CD14-positive monocyte (primary cell): Measurements from ENCODE around the gene UQCRH. TPM values are rescaled to one million over a fixed set of nuclear protein-coding genes. Genes with fewer than 3 reads are reported as not detected.

Experiments
- DNase-seq, 3 donors: peaks; one replicate each; pipeline ENCODE4 v3.0.0-alpha.2; 2011 to 2022
- H2AFZ ChIP-seq: 2 replicates; pipeline ENCODE4 v1.6.0; 2012; ENCODE audit warnings: mild to moderate bottlenecking, low read depth, low read length, inconsistent platforms; ENCODE audit not compliant: insufficient read depth, poor library complexity, severe bottlenecking
- H3K27ac ChIP-seq, 2 donors: 1 replicate in 1 of 2; 2 replicates in 1 of 2; pipeline ENCODE4 v1.5.1; 2012 to 2013; ENCODE audit warnings: low read length in 2 of 2, control low read depth in 1 of 2, inconsistent platforms in 1 of 2, low read depth in 1 of 2, mild to moderate bottlenecking in 1 of 2
- H3K27me3 ChIP-seq, 2 donors: one replicate each; pipeline versions ENCODE4 v1.6.0 to v1.6.1; 2011 to 2013; ENCODE audit warnings: low read length in 2 of 2; ENCODE audit not compliant: control insufficient read depth in 2 of 2, insufficient read depth in 2 of 2
- H3K36me3 ChIP-seq, 2 donors: replicated peaks in 1 of 2; 1 replicate in 1 of 2; 2 replicates in 1 of 2; pipeline versions ENCODE4 v1.5.1 to v1.6.1; 2012 to 2013; ENCODE audit warnings: low read length in 2 of 2, control low read depth in 1 of 2, inconsistent platforms in 1 of 2, mild to moderate bottlenecking in 1 of 2; ENCODE audit not compliant: insufficient read depth in 2 of 2, control insufficient read depth in 1 of 2
- H3K4me1 ChIP-seq, 2 donors: 1 replicate in 1 of 2; 2 replicates in 1 of 2; pipeline versions ENCODE4 v1.5.1 to v1.6.1; 2012 to 2013; ENCODE audit warnings: low read length in 2 of 2, control low read depth in 1 of 2, inconsistent platforms in 1 of 2, mild to moderate bottlenecking in 1 of 2, moderate library complexity in 1 of 2; ENCODE audit not compliant: insufficient read depth in 2 of 2, control insufficient read depth in 1 of 2
- H3K4me2 ChIP-seq: replicated peaks from 2 replicates; pipeline ENCODE3; 2012; ENCODE audit warnings: low read length, moderate library complexity, mild to moderate bottlenecking; ENCODE audit not compliant: poor library complexity, severe bottlenecking; ENCODE audit errors: extremely low read depth
- H3K4me3 ChIP-seq, 3 experiments: fragments of 200-600 bp in 1 of 3; sonication (generic) in 1 of 3; replicated peaks in 1 of 3; 1 replicate in 2 of 3; 2 replicates in 1 of 3; pipeline ENCODE4 v1.5.1; 2011 to 2013; ENCODE audit warnings: low read length in 3 of 3, mild to moderate bottlenecking in 3 of 3, control low read depth in 2 of 3, low read depth in 2 of 3, inconsistent platforms in 1 of 3, moderate library complexity in 1 of 3
- H3K79me2 ChIP-seq: 2 replicates; pipeline ENCODE4 v1.6.0; 2012; ENCODE audit warnings: mild to moderate bottlenecking, control low read depth, inconsistent platforms, low read length, moderate library complexity; ENCODE audit not compliant: insufficient read depth
- H3K9ac ChIP-seq: 2 replicates; pipeline ENCODE4 v1.6.0; 2017; ENCODE audit warnings: low read length, mild to moderate bottlenecking; ENCODE audit not compliant: insufficient read depth, poor library complexity, severe bottlenecking
- H3K9me3 ChIP-seq, 2 donors: replicated peaks in 1 of 2; 1 replicate in 1 of 2; 2 replicates in 1 of 2; pipeline versions ENCODE4 v1.5.1 to v1.6.1; 2012 to 2013; ENCODE audit warnings: low read length in 2 of 2, control low read depth in 1 of 2; ENCODE audit not compliant: control insufficient read depth in 1 of 2, insufficient read depth in 1 of 2
- H4K20me1 ChIP-seq: 2 replicates; pipeline ENCODE4 v1.6.0; 2012; ENCODE audit warnings: mild to moderate bottlenecking, low read length, control low read depth, moderate library complexity; ENCODE audit not compliant: insufficient read depth
- H3K27ac Mint-ChIP-seq, 7 donors: one replicate each; pipeline ENCODE4 v1.8.0; 2020; ENCODE audit warnings: mild to moderate bottlenecking in 7 of 7, mixed read lengths in 7 of 7, moderate library complexity in 6 of 7, inconsistent platforms in 2 of 7
- H3K27me3 Mint-ChIP-seq, 3 donors: one replicate each; pipeline ENCODE4 v1.8.0; 2021 to 2022; ENCODE audit warnings: low read depth in 3 of 3, mild to moderate bottlenecking in 3 of 3, mixed read lengths in 3 of 3, moderate library complexity in 3 of 3, inconsistent platforms in 1 of 3
- H3K36me3 Mint-ChIP-seq, 2 donors: one replicate each; pipeline ENCODE4 v1.8.0; 2020; ENCODE audit warnings: mixed read lengths in 2 of 2, inconsistent platforms in 1 of 2, mild to moderate bottlenecking in 1 of 2
- H3K4me1 Mint-ChIP-seq: one replicate; pipeline ENCODE4 v1.8.0; 2020; ENCODE audit warnings: mild to moderate bottlenecking, mixed read lengths
- H3K4me3 Mint-ChIP-seq, 2 donors: one replicate each; pipeline ENCODE4 v1.8.0; 2020; ENCODE audit warnings: mild to moderate bottlenecking in 2 of 2, mixed read lengths in 2 of 2, moderate library complexity in 1 of 2
- H3K9me3 Mint-ChIP-seq, 7 donors: one replicate each; pipeline ENCODE4 v1.8.0; 2020 to 2022; ENCODE audit warnings: mixed read lengths in 7 of 7, mild to moderate bottlenecking in 6 of 7, moderate library complexity in 6 of 7, inconsistent platforms in 2 of 7
- CTCF ChIP-seq: fragments of 200-600 bp; IDR thresholded peaks from one replicate; pipeline ENCODE4 v1.8.0; 2022; ENCODE audit warnings: antibody characterized with exemption, mild to moderate bottlenecking
- WGBS: methylation state at CpG from one replicate; pipeline ENCODE4 v1.1.5; 2013; ENCODE audit warnings: missing lambda C conversion rate; ENCODE audit not compliant: insufficient coverage; 5-methylcytosine and 5-hydroxymethylcytosine counted together
- intact Hi-C, 2 donors: fragments of 100-400 bp; cut with micrococcal nuclease; formaldehyde crosslinking; loops; one replicate each; pipeline versions ENCODE4 v1.15.0 to v1.15.1; 2023
- polyA plus RNA-seq, 3 donors: library from polyadenylated mRNA; depleted of rRNA in 1 of 3; unstranded in 2 of 3; stranded (reverse) in 1 of 3; fragments of 300-500 nt in 2 of 3; fragments of >200 nt in 1 of 3; fragmentation: Illumina TruSeq in 2 of 3; gene quantifications; 1 replicate in 2 of 3; 2 replicates in 1 of 3; pipeline ENCODE4 v1.2.3, GENCODE V29; 2012 to 2021

UQCRH gene
- polyA plus RNA-seq, 3 donors: 261 to 341 (median 266) TPM

- H3K27me3 Mint-ChIP-seq: no peaks in the 10 kb centered on the region
- Histone ChIP-seq H3K4me1 (peaks cover 32 to 43% of the 10 kb centered on the region in 2 donors), H3K9ac (no peak overlapping the region), H3K79me2 (peaks cover 55% of the 10 kb centered on the region), H3K4me3 (no peak overlapping the region), H3K27ac (peak overlapping the region in 1 of 2 donors; percentile 58), H3K36me3 (peaks cover 44 to 49% of the 10 kb centered on the region in 2 donors), H3K4me2 (no peak overlapping the region), H3K9me3 (no peaks in the 10 kb centered on the region), H2AFZ (no peak overlapping the region), H4K20me1 (peaks cover 37% of the 10 kb centered on the region), H3K27me3 (no peaks in the 10 kb centered on the region)
- H3K4me1 Mint-ChIP-seq: peaks cover 42% of the 10 kb centered on the region
- TF ChIP-seq CTCF: no peak
- no CpG with 5 or more reads among the region's 16 CpGs for WGBS
- intact Hi-C loops: loop anchor here in 1 of 2 donors (5.0 kb wide), 1 partner anchor 43 kb away; no protein-coding TSS in a partner anchor
- peaks cover 39 to 63% of the 10 kb centered on the region in 2 donors for H3K36me3 Mint-ChIP-seq
- H3K27ac Mint-ChIP-seq: peak overlapping the region in 6 of 7 donors; percentile 22 to 81 (median 66)
- no peak for DNase-seq
- no peak overlapping the region for H3K4me3 Mint-ChIP-seq
- H3K9me3 Mint-ChIP-seq: peaks cover 0 to 2% (median 0%) of the 10 kb centered on the region in 7 donors
These were observed 6.1 kb downstream of the UQCRH start for GRCh38 chr1:46309401-46310159.

- H3K4me3 ChIP-seq: no peak overlapping the region
- peaks cover 38% of the 10 kb centered on the region for H3K4me1 Mint-ChIP-seq
- H3K9me3 Mint-ChIP-seq: peaks cover 0 to 2% (median 0%) of the 10 kb centered on the region in 7 donors
- intact Hi-C loops: loop anchor here in 1 of 2 donors (5.0 kb wide), 1 partner anchor 42 kb away; no protein-coding TSS in a partner anchor
- WGBS: 100% methylated on average over 2 of the region's 4 CpGs
- peaks cover 37% of the 10 kb centered on the region for H4K20me1 ChIP-seq
- no peak overlapping the region for H3K4me2 ChIP-seq
- no peaks in the 10 kb centered on the region for H3K9me3 ChIP-seq
- DNase-seq: no peak
- no peak overlapping the region for H3K9ac ChIP-seq
- TF ChIP-seq CTCF: no peak
- H3K27ac ChIP-seq: peak overlapping the region in 1 of 2 donors; percentile 58
- H3K4me1 ChIP-seq: peaks cover 27 to 38% of the 10 kb centered on the region in 2 donors
- no peak overlapping the region for H3K4me3 Mint-ChIP-seq
- peak overlapping the region in 3 of 7 donors; percentile 1 to 81 (median 53) for H3K27ac Mint-ChIP-seq
- H3K36me3 ChIP-seq: peaks cover 49 to 56% of the 10 kb centered on the region in 2 donors
- no peaks in the 10 kb centered on the region for H3K27me3 Mint-ChIP-seq
- peaks cover 44 to 70% of the 10 kb centered on the region in 2 donors for H3K36me3 Mint-ChIP-seq
- peaks cover 48% of the 10 kb centered on the region for H3K79me2 ChIP-seq
- no peaks in the 10 kb centered on the region for H3K27me3 ChIP-seq
- H2AFZ ChIP-seq: no peak overlapping the region
These were observed 6.8 kb downstream of the UQCRH start for GRCh38 chr1:46310321-46310720.
